Measurements from ENCODE around the gene PARD3.

Gene PARD3

GRCh38 chr10:34476608-34477007 lies 338.5 kb downstream of the PARD3 start:
- Histone ChIP-seq H3K9me3 (ENCODE audit: control insufficient read depth, low read length) (no peaks in the 10 kb centered on the region), H3K36me3 (ENCODE audit: control insufficient read depth, insufficient read depth, low read length) (no peaks in the 10 kb centered on the region), H3K4me1 (ENCODE audit: control insufficient read depth, insufficient read depth, low read length, poor library complexity, severe bottlenecking) (no peaks in the 10 kb centered on the region), H3K27me3 (replicated peaks; ENCODE audit: control insufficient read depth, insufficient read depth, low read length, poor library complexity, severe bottlenecking) (no peaks in the 10 kb centered on the region), H3K27ac (ENCODE audit: insufficient read depth, low read length, poor library complexity, severe bottlenecking) (no peak overlapping the region), H3K4me3 (ENCODE audit: insufficient read depth, low read depth, low read length, poor library complexity, severe bottlenecking) (no peak overlapping the region)
- no peak for DNase-seq

DNA sequence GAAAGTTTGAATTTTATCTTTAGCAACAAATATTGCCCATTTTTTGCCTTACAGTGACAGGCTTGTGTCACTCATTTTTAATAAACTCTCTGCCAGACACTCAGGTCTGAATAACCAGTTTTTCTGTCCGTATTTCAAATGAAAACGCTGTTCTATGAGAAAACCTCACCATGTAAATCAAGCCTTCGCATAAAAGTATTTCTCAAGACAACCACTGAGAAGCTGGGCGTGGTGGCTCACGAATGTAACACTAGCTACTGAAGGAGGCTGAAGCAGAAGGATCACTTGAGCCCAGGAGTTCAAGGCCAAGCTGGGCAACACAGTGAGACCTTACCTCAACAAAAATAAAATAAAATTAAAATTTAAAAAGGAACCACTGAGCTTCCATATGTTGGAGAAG lies 339.3 kb downstream of the PARD3 start:
- Histone ChIP-seq H3K9me3 (ENCODE audit: control insufficient read depth, low read length) (no peaks in the 10 kb centered on the region), H3K36me3 (ENCODE audit: control insufficient read depth, insufficient read depth, low read length) (no peaks in the 10 kb centered on the region), H3K4me3 (ENCODE audit: insufficient read depth, low read depth, low read length, poor library complexity, severe bottlenecking) (no peak overlapping the region), H3K27me3 (replicated peaks; ENCODE audit: control insufficient read depth, insufficient read depth, low read length, poor library complexity, severe bottlenecking) (no peaks in the 10 kb centered on the region), H3K27ac (ENCODE audit: insufficient read depth, low read length, poor library complexity, severe bottlenecking) (no peak overlapping the region), H3K4me1 (ENCODE audit: control insufficient read depth, insufficient read depth, low read length, poor library complexity, severe bottlenecking) (no peaks in the 10 kb centered on the region)
- DNase-seq = no peak

DNA sequence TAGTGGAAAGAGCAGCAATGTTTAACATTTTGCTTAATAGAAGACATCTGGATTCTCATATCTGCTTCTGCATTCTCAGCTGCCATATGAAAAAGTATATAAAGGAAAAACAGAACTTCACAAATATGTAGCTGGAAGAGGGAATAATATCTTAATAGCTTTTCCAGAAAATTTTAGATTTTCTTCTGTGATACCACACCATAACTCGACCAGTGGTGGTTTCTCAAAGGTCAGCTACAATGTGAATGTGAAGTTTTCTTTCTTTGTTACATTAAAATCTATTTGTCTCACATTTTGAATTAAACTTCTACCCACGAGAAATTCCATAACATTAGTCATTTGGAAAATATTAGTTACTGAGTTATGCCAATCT lies 339.8 kb downstream of the PARD3 start:
- no peak overlapping the region for H3K4me3 ChIP-seq (ENCODE audit: insufficient read depth, low read depth, low read length, poor library complexity, severe bottlenecking)
- no peak for DNase-seq

DNA sequence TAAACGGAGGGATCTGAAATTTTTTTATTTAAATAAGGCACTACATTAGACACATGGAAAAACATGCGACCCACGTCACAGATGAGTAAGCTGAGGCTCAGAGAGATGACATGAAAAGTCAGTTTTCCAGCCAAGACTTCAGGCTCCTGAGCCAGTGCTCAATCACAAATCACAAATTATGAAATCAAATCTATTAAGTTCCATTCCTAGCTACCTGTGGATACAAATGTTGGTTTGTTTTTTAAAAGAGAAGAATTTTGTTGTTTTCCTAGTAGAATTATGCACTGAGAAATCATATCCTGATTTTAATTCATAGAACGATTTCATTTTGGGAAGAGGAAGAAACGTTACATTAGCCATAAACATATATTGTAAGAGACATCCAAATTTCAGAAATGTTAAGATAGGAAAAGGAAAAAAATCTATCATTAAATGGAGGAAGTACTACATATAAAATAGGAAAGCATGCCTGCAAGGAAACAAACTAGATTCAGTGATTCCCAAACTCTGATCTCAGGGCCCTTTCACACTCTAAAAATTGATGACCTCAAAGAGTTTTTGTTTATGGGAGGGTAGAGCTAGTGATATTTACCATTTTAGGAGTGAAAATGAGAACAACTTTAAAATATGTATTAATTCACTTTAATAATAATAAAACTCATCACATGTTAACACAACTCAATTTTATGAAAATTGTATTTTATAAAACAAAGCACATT lies 340.4 kb downstream of the PARD3 start:
- Histone ChIP-seq H3K27ac (ENCODE audit: insufficient read depth, low read length, poor library complexity, severe bottlenecking) (no peak overlapping the region), H3K27me3 (replicated peaks; ENCODE audit: control insufficient read depth, insufficient read depth, low read length, poor library complexity, severe bottlenecking) (no peaks in the 10 kb centered on the region)

More for the DNA sequence above, 339.8 kb downstream of the PARD3 start:
- Histone ChIP-seq H3K9me3 (ENCODE audit: control insufficient read depth, low read length) (no peaks in the 10 kb centered on the region), H3K27me3 (replicated peaks; ENCODE audit: control insufficient read depth, insufficient read depth, low read length, poor library complexity, severe bottlenecking) (no peaks in the 10 kb centered on the region), H3K36me3 (ENCODE audit: control insufficient read depth, insufficient read depth, low read length) (no peaks in the 10 kb centered on the region), H3K27ac (ENCODE audit: insufficient read depth, low read length, poor library complexity, severe bottlenecking) (no peak overlapping the region), H3K4me1 (ENCODE audit: control insufficient read depth, insufficient read depth, low read length, poor library complexity, severe bottlenecking) (no peaks in the 10 kb centered on the region)

GRCh38 chr10:34474009-34474376 lies 341.1 kb downstream of the PARD3 start:
- DNase-seq = no peak
- H3K9me3 ChIP-seq (ENCODE audit: control insufficient read depth, low read length) = no peaks in the 10 kb centered on the region
- no peak overlapping the region for H3K27ac ChIP-seq (ENCODE audit: insufficient read depth, low read length, poor library complexity, severe bottlenecking)

More for the DNA sequence above, 340.4 kb downstream of the PARD3 start:
- no peaks in the 10 kb centered on the region for H3K36me3 ChIP-seq (ENCODE audit: control insufficient read depth, insufficient read depth, low read length)
- no peaks in the 10 kb centered on the region for H3K9me3 ChIP-seq (ENCODE audit: control insufficient read depth, low read length)
- DNase-seq = no peak
- no peak overlapping the region for H3K4me3 ChIP-seq (ENCODE audit: insufficient read depth, low read depth, low read length, poor library complexity, severe bottlenecking)
- H3K4me1 ChIP-seq (ENCODE audit: control insufficient read depth, insufficient read depth, low read length, poor library complexity, severe bottlenecking) = no peaks in the 10 kb centered on the region

DNA sequence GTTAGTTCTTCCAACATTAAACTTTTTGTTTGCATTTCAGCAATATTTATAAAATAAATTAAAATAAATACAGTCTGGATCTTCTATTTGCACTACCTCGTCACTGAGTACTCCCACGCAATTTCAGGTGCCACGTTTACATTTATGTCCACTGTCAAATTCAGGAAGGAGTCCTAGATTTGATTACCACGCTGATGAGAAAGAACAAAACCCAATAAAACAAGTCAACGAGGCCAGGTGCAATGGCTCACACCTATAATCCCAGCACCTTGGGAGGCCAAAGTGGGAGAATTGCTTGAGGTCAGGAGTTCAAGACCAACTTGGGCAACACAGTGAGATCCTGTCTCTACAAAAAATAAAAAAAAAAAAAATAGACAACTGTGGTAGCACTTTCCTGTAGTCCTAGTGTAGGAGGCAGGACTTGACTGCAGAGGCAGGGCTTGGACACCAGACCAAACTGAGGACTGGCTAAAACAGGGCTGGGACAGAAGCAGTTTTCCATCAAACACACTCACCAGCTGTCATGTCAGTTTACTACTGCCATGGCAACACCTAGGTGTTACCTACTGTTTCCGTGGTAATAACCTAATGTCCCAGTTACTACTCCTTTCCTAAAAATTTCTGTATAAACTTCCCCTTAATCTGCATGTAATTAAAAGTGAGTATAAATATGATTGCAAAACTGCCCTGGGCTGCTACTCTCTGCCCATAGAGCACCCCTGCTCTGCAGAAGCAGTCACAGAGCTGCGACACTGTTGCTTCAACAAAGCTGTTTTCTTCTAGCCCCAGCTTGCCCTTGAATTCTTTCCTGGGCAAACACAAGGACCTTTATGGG lies 341.7 kb downstream of the PARD3 start:
- Histone ChIP-seq H3K4me1 (ENCODE audit: control insufficient read depth, insufficient read depth, low read length, poor library complexity, severe bottlenecking) (no peaks in the 10 kb centered on the region), H3K36me3 (ENCODE audit: control insufficient read depth, insufficient read depth, low read length) (no peaks in the 10 kb centered on the region), H3K27me3 (replicated peaks; ENCODE audit: control insufficient read depth, insufficient read depth, low read length, poor library complexity, severe bottlenecking) (no peaks in the 10 kb centered on the region), H3K9me3 (ENCODE audit: control insufficient read depth, low read length) (no peaks in the 10 kb centered on the region), H3K4me3 (ENCODE audit: insufficient read depth, low read depth, low read length, poor library complexity, severe bottlenecking) (no peak overlapping the region), H3K27ac (ENCODE audit: insufficient read depth, low read length, poor library complexity, severe bottlenecking) (no peak overlapping the region)
- DNase-seq = no peak

More at GRCh38 chr10:34474009-34474376, 341.1 kb downstream of the PARD3 start:
- no peaks in the 10 kb centered on the region for H3K27me3 ChIP-seq (replicated peaks; ENCODE audit: control insufficient read depth, insufficient read depth, low read length, poor library complexity, severe bottlenecking)
- H3K4me3 ChIP-seq (ENCODE audit: insufficient read depth, low read depth, low read length, poor library complexity, severe bottlenecking) = no peak overlapping the region
- no peaks in the 10 kb centered on the region for H3K4me1 ChIP-seq (ENCODE audit: control insufficient read depth, insufficient read depth, low read length, poor library complexity, severe bottlenecking)
- no peaks in the 10 kb centered on the region for H3K36me3 ChIP-seq (ENCODE audit: control insufficient read depth, insufficient read depth, low read length)

DNA sequence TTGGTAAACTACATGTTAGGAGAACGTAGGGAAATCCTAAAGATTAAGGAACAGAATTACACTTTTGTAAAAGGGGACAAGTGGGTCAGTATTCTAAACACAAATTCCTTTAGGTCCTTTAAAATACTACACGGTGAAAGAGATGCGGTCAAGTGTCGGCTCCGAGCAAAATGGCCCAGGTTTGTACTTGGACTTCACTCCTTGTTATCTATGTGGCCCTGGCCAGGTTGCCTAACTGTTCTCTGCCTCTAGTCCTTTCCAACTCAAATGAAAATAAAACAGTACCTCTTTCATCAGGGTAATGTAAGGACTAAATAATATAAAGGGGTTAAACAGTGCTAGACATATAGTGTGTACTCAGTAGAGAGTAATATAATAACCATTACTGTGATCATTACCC lies 344.8 kb downstream of the PARD3 start:
- no peaks in the 10 kb centered on the region for H3K27me3 ChIP-seq (replicated peaks; ENCODE audit: control insufficient read depth, insufficient read depth, low read length, poor library complexity, severe bottlenecking)
- no peaks in the 10 kb centered on the region for H3K36me3 ChIP-seq (ENCODE audit: control insufficient read depth, insufficient read depth, low read length)
- DNase-seq = no peak
- H3K4me1 ChIP-seq (ENCODE audit: control insufficient read depth, insufficient read depth, low read length, poor library complexity, severe bottlenecking) = no peaks in the 10 kb centered on the region
- H3K9me3 ChIP-seq (ENCODE audit: control insufficient read depth, low read length) = no peaks in the 10 kb centered on the region
- no peak overlapping the region for H3K27ac ChIP-seq (ENCODE audit: insufficient read depth, low read length, poor library complexity, severe bottlenecking)
- no peak overlapping the region for H3K4me3 ChIP-seq (ENCODE audit: insufficient read depth, low read depth, low read length, poor library complexity, severe bottlenecking)

DNA sequence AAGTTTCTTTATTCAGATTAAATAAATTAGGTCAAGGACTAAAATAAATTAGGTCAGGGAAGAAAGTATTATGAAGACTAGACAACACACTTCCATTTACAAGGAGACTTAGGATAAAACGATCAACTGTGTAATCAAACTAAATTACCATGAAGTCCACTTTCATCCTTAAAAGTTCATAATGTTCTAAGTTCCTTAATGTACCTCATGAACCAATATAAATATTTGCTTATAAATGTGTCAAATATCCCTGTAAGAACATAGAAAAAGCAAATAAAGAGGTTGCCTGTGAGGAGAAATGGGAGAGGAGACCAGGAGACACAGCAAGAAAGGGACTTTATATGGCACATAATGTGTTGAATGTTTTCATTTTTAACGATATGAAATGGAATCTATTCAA lies 345.6 kb downstream of the PARD3 start:
- DNase-seq = no peak
- no peaks in the 10 kb centered on the region for H3K36me3 ChIP-seq (ENCODE audit: control insufficient read depth, insufficient read depth, low read length)
- H3K27me3 ChIP-seq (replicated peaks; ENCODE audit: control insufficient read depth, insufficient read depth, low read length, poor library complexity, severe bottlenecking) = no peaks in the 10 kb centered on the region
- H3K9me3 ChIP-seq (ENCODE audit: control insufficient read depth, low read length) = no peaks in the 10 kb centered on the region
- no peak overlapping the region for H3K4me3 ChIP-seq (ENCODE audit: insufficient read depth, low read depth, low read length, poor library complexity, severe bottlenecking)
- no peaks in the 10 kb centered on the region for H3K4me1 ChIP-seq (ENCODE audit: control insufficient read depth, insufficient read depth, low read length, poor library complexity, severe bottlenecking)
- no peak overlapping the region for H3K27ac ChIP-seq (ENCODE audit: insufficient read depth, low read length, poor library complexity, severe bottlenecking)

- Histone ChIP-seq H3K27me3 (replicated peaks; ENCODE audit: control insufficient read depth, insufficient read depth, low read length, poor library complexity, severe bottlenecking) (no peaks in the 10 kb centered on the region), H3K27ac (ENCODE audit: insufficient read depth, low read length, poor library complexity, severe bottlenecking) (no peak overlapping the region), H3K4me1 (ENCODE audit: control insufficient read depth, insufficient read depth, low read length, poor library complexity, severe bottlenecking) (no peaks in the 10 kb centered on the region), H3K36me3 (ENCODE audit: control insufficient read depth, insufficient read depth, low read length) (no peaks in the 10 kb centered on the region), H3K9me3 (ENCODE audit: control insufficient read depth, low read length) (no peaks in the 10 kb centered on the region), H3K4me3 (ENCODE audit: insufficient read depth, low read depth, low read length, poor library complexity, severe bottlenecking) (no peak overlapping the region)
- no peak for DNase-seq
These were observed 347.2 kb downstream of the PARD3 start for GRCh38 chr10:34467902-34468301.

GRCh38 chr10:34467364-34467763 lies 347.7 kb downstream of the PARD3 start:
- no peaks in the 10 kb centered on the region for H3K9me3 ChIP-seq (ENCODE audit: control insufficient read depth, low read length)
- no peaks in the 10 kb centered on the region for H3K36me3 ChIP-seq (ENCODE audit: control insufficient read depth, insufficient read depth, low read length)
- no peak for DNase-seq
- H3K4me3 ChIP-seq (ENCODE audit: insufficient read depth, low read depth, low read length, poor library complexity, severe bottlenecking) = no peak overlapping the region
- H3K27ac ChIP-seq (ENCODE audit: insufficient read depth, low read length, poor library complexity, severe bottlenecking) = no peak overlapping the region
- H3K27me3 ChIP-seq (replicated peaks; ENCODE audit: control insufficient read depth, insufficient read depth, low read length, poor library complexity, severe bottlenecking) = no peaks in the 10 kb centered on the region
- no peaks in the 10 kb centered on the region for H3K4me1 ChIP-seq (ENCODE audit: control insufficient read depth, insufficient read depth, low read length, poor library complexity, severe bottlenecking)
